ENCODE data around the gene SMG7. TPM values are rescaled to one million over a fixed set of nuclear protein-coding genes. Genes with fewer than 3 reads are reported as not detected.

The SMG7 gene
- total RNA-seq, 4 donors from 2014 or later, result 33.7 to 42.8 (median 36.5) TPM

DNA sequence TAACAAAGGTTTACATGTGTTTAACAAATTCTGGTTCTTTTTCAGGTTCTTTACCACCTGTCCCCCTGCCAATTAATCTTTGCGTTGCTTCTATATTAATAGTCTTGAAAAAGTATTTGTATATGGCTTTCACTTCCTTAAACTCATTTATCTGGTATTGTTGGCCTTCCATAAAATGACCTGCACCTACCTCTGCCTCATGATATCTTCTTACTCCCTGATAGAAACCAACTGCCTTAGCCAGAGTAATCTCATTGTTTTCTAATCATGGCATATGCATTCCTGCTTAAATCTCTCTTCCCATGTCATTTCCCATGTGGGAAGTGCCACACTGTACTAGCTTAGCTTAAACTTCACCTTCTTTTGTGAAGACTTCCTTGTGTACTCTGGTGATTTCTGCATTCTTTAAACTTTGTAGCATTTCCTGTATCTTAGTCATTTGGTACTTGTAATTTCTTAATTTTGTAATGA lies 8.7 kb downstream of the SMG7 start:
- TF ChIP-seq CTCF (IDR thresholded peaks at IDR 0.05; ENCODE audit: low read depth), result no peak

DNA sequence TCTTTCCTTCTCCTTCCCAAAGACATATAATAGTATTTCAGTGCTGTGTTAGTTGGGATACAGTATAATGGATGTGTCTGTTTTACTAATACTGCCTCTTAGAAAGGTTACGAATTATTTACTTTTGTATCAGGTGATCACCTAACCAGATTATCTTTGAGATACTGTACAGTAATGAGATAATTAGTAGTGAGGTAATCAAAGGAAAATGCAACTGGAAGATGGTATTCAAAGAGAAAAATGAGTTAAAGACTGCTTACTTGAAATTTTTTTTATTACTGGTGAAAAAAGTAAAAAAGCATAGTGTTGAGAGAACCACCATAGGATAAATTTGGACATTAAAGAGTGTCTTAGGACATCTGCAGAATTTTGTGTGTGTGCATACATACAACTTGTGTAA lies 10.9 kb downstream of the SMG7 start:
- no peak for TF ChIP-seq CTCF (IDR thresholded peaks at IDR 0.05; ENCODE audit: low read depth)

- no peak for TF ChIP-seq CTCF (IDR thresholded peaks at IDR 0.05; ENCODE audit: low read depth)
These were observed 12.0 kb downstream of the SMG7 start for GRCh38 chr1:183484254-183484653.

DNA sequence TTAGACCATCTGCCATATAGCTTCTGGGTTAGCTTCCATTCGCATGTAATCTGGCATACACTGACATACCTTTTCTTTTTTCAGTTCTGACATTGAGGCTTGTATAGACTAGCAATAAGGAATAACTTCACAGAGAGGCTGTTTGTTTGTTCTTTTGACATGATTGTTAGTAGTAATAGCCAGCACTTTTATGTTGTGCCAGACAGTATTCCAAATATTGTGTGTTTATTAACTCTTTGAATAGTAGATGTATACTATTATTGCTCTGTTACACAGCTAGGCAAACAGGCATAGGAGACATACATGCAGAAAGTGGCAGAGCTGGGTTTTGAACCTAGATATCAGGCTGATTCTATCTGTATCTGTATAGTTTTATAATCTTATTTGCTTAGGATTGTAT lies 12.6 kb downstream of the SMG7 start:
- no peak for TF ChIP-seq CTCF (IDR thresholded peaks at IDR 0.05; ENCODE audit: low read depth)

DNA sequence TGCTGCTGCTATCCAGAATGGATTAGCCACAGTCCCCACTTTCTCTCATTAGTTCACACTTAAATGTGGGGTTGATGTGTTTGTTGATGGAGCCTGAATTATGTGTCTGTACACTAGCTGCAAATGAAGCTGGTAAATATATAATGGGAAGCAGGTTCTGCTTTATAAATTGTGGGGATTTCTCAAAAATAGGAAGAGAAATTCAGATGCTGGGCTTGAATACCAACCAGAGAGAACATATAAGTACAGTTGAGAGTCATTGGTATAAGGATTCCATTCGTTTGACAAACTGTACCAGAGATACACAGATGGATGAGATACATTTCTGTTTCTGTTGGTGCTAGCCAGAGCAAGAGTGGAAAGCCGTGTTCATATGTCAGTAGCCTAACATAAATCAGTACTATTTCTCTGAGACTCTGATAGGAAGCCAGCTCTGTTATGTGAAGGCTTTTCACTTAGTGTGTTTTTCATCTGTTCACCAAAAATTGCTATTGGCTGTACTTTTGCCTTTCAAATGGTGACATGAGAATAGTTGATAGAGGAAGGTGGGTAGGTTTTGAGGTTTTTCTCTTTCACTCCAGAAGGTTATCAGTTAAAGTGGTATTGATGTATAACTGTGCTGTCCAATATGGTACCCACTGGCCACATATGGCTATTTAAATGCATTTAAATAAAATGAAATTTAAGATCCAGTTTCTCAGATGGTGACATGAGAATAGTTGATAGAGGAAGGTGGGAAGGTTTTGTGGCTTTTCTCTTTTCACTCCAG lies 15.6 kb downstream of the SMG7 start:
- TF ChIP-seq CTCF (IDR thresholded peaks at IDR 0.05; ENCODE audit: low read depth), result no peak

GRCh38 chr1:183490932-183491331 lies 18.6 kb downstream of the SMG7 start:
- no peak for TF ChIP-seq CTCF (IDR thresholded peaks at IDR 0.05; ENCODE audit: low read depth)

DNA sequence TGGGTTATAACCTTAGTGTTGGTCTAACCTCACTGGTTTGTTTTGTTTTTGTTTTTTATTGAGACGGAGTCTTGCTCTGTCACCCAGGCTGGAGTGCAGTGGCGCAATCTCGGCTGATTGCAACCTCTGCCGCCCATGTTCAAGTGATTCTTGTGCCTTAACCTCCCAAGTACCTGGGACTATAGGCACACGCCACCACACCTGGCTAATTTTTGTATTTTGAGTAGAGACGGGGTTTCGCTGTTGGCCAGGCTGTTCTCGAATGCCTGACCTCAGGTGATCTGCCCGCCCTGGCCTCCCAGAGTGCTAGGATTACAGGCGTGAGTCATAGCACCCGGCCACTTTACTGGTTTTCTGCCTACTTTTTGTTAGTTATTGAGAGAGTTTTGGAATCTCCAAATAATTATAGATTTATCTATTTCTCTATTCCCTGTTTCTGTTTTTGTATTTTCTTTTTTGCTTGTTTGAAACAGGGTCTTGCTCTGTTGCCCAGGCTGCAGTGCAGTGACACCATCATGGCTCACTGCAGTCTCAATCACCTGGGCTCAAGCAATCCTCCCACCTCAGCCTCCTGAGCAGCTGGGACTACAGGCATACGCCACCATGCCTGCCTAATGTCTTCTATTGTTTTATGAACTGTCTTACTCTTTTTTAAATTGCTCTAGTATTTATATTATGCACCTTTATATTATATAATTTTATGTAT lies 21.4 kb downstream of the SMG7 start:
- TF ChIP-seq CTCF (IDR thresholded peaks at IDR 0.05; ENCODE audit: low read depth), result no peak

All from subcutaneous adipose tissue (tissue), 4 donors.